Fibroblast of villous mesenchyme (primary cell): ENCODE measurements around the gene MTOR. TPM values are rescaled to one million over a fixed set of nuclear protein-coding genes. Genes with fewer than 3 reads are reported as not detected.

Experiments used
- DNase-seq: peaks from one replicate; pipeline ENCODE4 v3.0.0-alpha.2; 2010; ENCODE audit warnings: low read depth
- H3K4me3 ChIP-seq: 2 replicates; pipeline ENCODE4 v1.5.1; 2011; ENCODE audit warnings: low read depth, mild to moderate bottlenecking, low read length
- small RNA-seq: library from RNA; depleted of rRNA; stranded (forward); fragments of <200 nt; gene quantifications from one replicate; pipeline ENCODE3, GENCODE V24; 2012
- total RNA-seq: library from RNA; depleted of rRNA; stranded (reverse); fragments of >200 nt; gene quantifications from 2 replicates; pipeline ENCODE4 v1.2.3, GENCODE V29; 2012
- TF ChIP-seq, protein P1 (sequence below): IDR thresholded peaks from 2 replicates; pipeline ENCODE4 v1.5.1; 2012; ENCODE audit warnings: low read depth, mild to moderate bottlenecking, low read length; ENCODE audit not compliant: insufficient read depth

Gene MTOR
- total RNA-seq, 1 donor, result 47.5 TPM

DNA sequence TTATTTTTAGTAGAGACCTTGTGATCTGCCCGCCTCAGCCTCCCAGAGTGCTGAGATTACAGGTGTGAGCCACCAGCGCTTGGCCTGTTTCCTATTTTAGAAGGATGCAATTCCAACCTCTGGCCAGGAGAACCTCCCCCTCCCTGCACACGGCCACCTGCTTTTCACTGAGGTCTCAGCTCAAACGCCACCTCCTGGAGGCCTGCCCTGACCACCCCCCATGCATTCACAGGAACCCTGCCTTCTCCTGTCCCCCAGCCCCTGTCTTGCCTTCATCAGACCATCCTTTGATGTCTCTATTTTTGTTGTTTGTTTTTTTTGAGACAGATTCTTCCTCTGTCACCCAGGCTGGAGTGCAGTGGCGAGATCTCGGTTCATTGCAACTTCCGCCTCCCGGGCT lies 204.9 kb downstream of the MTOR start:
- DNase-seq, result no peak
- no peak overlapping the region for H3K4me3 ChIP-seq
- TF ChIP-seq, protein P1, sequence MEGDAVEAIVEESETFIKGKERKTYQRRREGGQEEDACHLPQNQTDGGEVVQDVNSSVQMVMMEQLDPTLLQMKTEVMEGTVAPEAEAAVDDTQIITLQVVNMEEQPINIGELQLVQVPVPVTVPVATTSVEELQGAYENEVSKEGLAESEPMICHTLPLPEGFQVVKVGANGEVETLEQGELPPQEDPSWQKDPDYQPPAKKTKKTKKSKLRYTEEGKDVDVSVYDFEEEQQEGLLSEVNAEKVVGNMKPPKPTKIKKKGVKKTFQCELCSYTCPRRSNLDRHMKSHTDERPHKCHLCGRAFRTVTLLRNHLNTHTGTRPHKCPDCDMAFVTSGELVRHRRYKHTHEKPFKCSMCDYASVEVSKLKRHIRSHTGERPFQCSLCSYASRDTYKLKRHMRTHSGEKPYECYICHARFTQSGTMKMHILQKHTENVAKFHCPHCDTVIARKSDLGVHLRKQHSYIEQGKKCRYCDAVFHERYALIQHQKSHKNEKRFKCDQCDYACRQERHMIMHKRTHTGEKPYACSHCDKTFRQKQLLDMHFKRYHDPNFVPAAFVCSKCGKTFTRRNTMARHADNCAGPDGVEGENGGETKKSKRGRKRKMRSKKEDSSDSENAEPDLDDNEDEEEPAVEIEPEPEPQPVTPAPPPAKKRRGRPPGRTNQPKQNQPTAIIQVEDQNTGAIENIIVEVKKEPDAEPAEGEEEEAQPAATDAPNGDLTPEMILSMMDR, result no peak

Small RNA genes within 50 kb of the gene (small RNA-seq; reads per million reads assigned to genes)
- gene RNU6-291P (not detected), gene RNU6-537P (0.28 reads per million), gene RPL39P6 (not detected)

Other genes starting within 250 kb of the MTOR start
- 92.8 and 108 TPM in 2 replicates for gene TARDBP, start 249.9 kb downstream of the MTOR start, total RNA-seq
- not detected in 2 replicates for gene MASP2, start 215.3 kb downstream of the MTOR start, total RNA-seq
- gene SRM, start 202.5 kb downstream of the MTOR start, total RNA-seq, result 24.6 and 25.4 TPM in 2 replicates
- gene EXOSC10, start 162.7 kb downstream of the MTOR start, total RNA-seq, result 48.0 and 60.5 TPM in 2 replicates
- gene ANGPTL7, start 73.2 kb downstream of the MTOR start, total RNA-seq, result not detected in 2 replicates
- gene UBIAD1, start 10.6 kb upstream of the MTOR start, total RNA-seq, result 9.0 and 9.5 TPM in 2 replicates
- gene DISP3, start 216.6 kb upstream of the MTOR start, total RNA-seq, result not detected in 2 replicates